ENCODE data around the gene DAB2IP. TPM values are rescaled to one million over a fixed set of nuclear protein-coding genes. Genes with fewer than 3 reads are reported as not detected.

Gene DAB2IP
- total RNA-seq, 1 donor from 2014 or later: 71.6 TPM

GRCh38 chr9:121635300-121635876 lies 16.0 kb upstream of the DAB2IP start:
- TF ChIP-seq, protein P1, sequence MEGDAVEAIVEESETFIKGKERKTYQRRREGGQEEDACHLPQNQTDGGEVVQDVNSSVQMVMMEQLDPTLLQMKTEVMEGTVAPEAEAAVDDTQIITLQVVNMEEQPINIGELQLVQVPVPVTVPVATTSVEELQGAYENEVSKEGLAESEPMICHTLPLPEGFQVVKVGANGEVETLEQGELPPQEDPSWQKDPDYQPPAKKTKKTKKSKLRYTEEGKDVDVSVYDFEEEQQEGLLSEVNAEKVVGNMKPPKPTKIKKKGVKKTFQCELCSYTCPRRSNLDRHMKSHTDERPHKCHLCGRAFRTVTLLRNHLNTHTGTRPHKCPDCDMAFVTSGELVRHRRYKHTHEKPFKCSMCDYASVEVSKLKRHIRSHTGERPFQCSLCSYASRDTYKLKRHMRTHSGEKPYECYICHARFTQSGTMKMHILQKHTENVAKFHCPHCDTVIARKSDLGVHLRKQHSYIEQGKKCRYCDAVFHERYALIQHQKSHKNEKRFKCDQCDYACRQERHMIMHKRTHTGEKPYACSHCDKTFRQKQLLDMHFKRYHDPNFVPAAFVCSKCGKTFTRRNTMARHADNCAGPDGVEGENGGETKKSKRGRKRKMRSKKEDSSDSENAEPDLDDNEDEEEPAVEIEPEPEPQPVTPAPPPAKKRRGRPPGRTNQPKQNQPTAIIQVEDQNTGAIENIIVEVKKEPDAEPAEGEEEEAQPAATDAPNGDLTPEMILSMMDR (IDR thresholded peaks at IDR 0.05): no peak
- Histone ChIP-seq H3K27ac (no peak overlapping the region), H3K4me1 (peaks cover 0 to 16% of the 10 kb centered on the region in 2 donors), H3K9me3 (no peaks in the 10 kb centered on the region), H3K27me3 (no peaks in the 10 kb centered on the region), H3K4me3 (no peak overlapping the region), H3K36me3 (no peaks in the 10 kb centered on the region)
- intact Hi-C loops (cut with DNase I): loop anchor here (5.0 kb wide), 1 partner anchor 47 kb away; no protein-coding TSS in a partner anchor
- no peak for DNase-seq (ENCODE audit: low spot score in 2 of 2)

- no peak overlapping the region for H3K4me3 ChIP-seq
- no peak for DNase-seq (ENCODE audit: low spot score in 2 of 2)
- no peak overlapping the region for H3K27ac ChIP-seq
- no peaks in the 10 kb centered on the region for H3K27me3 ChIP-seq
- no peaks in the 10 kb centered on the region for H3K36me3 ChIP-seq
- peaks cover 0 to 16% of the 10 kb centered on the region in 2 donors for H3K4me1 ChIP-seq
- TF ChIP-seq, protein P1 (IDR thresholded peaks at IDR 0.05): no peak
- no peaks in the 10 kb centered on the region for H3K9me3 ChIP-seq
- intact Hi-C loops (cut with DNase I): loop anchor here (5.0 kb wide), 1 partner anchor 46 kb away; no protein-coding TSS in a partner anchor
Observed at GRCh38 chr9:121636341-121636865, 15.0 kb upstream of the DAB2IP start.

GRCh38 chr9:121636978-121637712 lies 14.3 kb upstream of the DAB2IP start:
- Histone ChIP-seq H3K27me3 (no peaks in the 10 kb centered on the region), H3K27ac (no peak overlapping the region), H3K36me3 (no peaks in the 10 kb centered on the region), H3K9me3 (no peaks in the 10 kb centered on the region), H3K4me3 (no peak overlapping the region), H3K4me1 (peaks cover 0 to 16% of the 10 kb centered on the region in 2 donors)
- TF ChIP-seq, protein P1 (IDR thresholded peaks at IDR 0.05): no peak
- no peak for DNase-seq (ENCODE audit: low spot score in 2 of 2)
- intact Hi-C loops (cut with DNase I): loop anchor here (5.0 kb wide), 1 partner anchor 45 kb away; no protein-coding TSS in a partner anchor

- Histone ChIP-seq H3K4me1 (peaks cover 0 to 16% of the 10 kb centered on the region in 2 donors), H3K9me3 (no peaks in the 10 kb centered on the region), H3K27ac (no peak overlapping the region), H3K4me3 (no peak overlapping the region), H3K27me3 (no peaks in the 10 kb centered on the region), H3K36me3 (no peaks in the 10 kb centered on the region)
- DNase-seq (ENCODE audit: low spot score in 2 of 2): no peak
- TF ChIP-seq, protein P1 (IDR thresholded peaks at IDR 0.05): no peak
- intact Hi-C loops (cut with DNase I): loop anchor here (5.0 kb wide), 1 partner anchor 45 kb away; no protein-coding TSS in a partner anchor
Observed at GRCh38 chr9:121637713-121638220, 13.7 kb upstream of the DAB2IP start.

DNA sequence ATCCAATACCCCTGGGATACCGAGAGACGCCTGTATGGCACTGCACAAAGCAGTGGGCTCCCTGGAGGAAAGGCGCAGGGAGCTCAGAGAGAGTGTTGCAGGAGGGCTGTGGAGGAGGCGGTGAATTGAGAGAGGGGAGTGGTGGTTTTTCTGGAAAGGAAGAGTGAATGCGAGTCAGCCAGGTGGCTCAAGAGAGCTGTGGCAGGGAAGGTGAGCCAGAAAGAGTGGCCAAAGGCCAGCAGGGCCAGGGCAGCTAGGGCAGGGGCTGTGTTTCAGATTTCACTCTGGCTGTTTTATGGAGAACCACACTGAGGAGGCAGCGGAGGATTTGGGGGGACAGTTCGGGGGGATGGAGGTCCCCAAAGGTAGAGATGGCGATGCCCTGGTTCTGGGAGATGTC lies 13.0 kb upstream of the DAB2IP start:
- Histone ChIP-seq H3K4me1 (peaks cover 0 to 16% of the 10 kb centered on the region in 2 donors), H3K9me3 (no peaks in the 10 kb centered on the region), H3K36me3 (no peaks in the 10 kb centered on the region), H3K27ac (no peak overlapping the region), H3K4me3 (no peak overlapping the region), H3K27me3 (no peaks in the 10 kb centered on the region)
- intact Hi-C loops (cut with DNase I): loop anchor here (5.0 kb wide), 1 partner anchor 44 kb away; no protein-coding TSS in a partner anchor
- TF ChIP-seq, protein P1 (IDR thresholded peaks at IDR 0.05): no peak
- no peak for DNase-seq (ENCODE audit: low spot score in 2 of 2)
